ENCODE measurements around the gene RFT1.

The RFT1 gene

DNA sequence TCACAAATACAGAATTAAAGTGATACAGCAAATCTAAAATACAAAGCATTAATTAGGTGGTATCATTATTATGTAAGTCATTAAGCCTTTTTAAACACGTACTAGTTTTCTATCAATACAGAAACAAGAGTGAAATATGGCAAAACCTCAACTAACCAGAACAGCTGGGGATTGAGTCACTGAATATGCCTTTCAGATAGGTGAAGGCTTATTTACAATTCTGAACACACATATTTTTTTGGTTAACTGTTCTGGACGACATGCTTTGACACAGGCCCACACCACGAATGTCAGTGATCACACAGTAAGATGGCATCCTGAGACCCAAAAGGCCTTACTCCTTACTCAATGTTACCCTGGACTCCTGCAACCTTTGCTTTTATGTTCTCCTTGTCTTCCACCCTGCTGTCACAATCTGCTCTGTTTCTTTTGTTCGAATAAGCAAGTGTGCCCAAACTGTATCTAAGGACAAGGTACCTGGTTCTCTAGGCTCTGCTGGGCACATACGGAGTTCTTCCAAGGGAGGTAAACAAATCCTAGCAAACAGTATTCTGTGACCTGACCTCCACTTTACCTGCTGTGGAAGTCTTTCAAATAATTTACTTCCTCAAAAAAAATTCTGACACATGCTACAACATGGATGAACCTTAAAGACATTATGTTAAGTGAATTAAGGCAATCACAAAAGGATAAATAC lies 91.4 kb downstream of the RFT1 start:
- DNase-seq (ENCODE audit: low read depth in 1 of 2, low spot score in 1 of 2) = no peak
